Chondrocyte (in vitro differentiated cells): ENCODE data around the gene DMD. TPM values are rescaled to one million over a fixed set of nuclear protein-coding genes. Genes with fewer than 3 reads are reported as not detected.

Experiments
- DNase-seq: peaks from one replicate; pipeline ENCODE4 v3.0.0; 2021; ENCODE audit warnings: mixed read lengths, low spot score
- H3K27ac Mint-ChIP-seq: one replicate; pipeline ENCODE4 v1.8.0; 2021; ENCODE audit warnings: mild to moderate bottlenecking, moderate library complexity, mixed read lengths; ENCODE audit not compliant: unreplicated experiment
- H3K27me3 Mint-ChIP-seq: 2 replicates; pipeline ENCODE4 v1.8.0; 2021; ENCODE audit warnings: low read depth, mixed read lengths
- H3K36me3 Mint-ChIP-seq: 2 replicates; pipeline ENCODE4 v1.8.0; 2021; ENCODE audit warnings: low read depth, mixed read lengths
- H3K4me1 Mint-ChIP-seq: 2 replicates; pipeline ENCODE4 v1.8.0; 2021; ENCODE audit warnings: low read depth, mild to moderate bottlenecking, mixed read lengths
- H3K4me3 Mint-ChIP-seq: one replicate; pipeline ENCODE4 v1.8.0; 2021; ENCODE audit warnings: mild to moderate bottlenecking, moderate library complexity, mixed read lengths; ENCODE audit not compliant: unreplicated experiment
- H3K9me3 Mint-ChIP-seq: 2 replicates; pipeline ENCODE4 v1.8.0; 2021; ENCODE audit warnings: low read depth, mixed read lengths
- CTCF ChIP-seq: fragments of 200-600 bp; sonication (generic); IDR thresholded peaks from 2 replicates; pipeline ENCODE4 v1.5.0; 2021; ENCODE audit warnings: antibody characterized with exemption, mild to moderate bottlenecking, moderate library complexity
- total RNA-seq: library from RNA; stranded (reverse); gene quantifications from 3 replicates; pipeline ENCODE4 v1.2.1, GENCODE V29; 2021

Gene DMD
- total RNA-seq, 1 donor from 2014 or later = 201 TPM

- no peak for DNase-seq
- peaks cover 15% of the 10 kb centered on the region for H3K4me1 Mint-ChIP-seq
- no peaks in the 10 kb centered on the region for H3K27me3 Mint-ChIP-seq
- no peak overlapping the region for H3K27ac Mint-ChIP-seq
- H3K4me3 Mint-ChIP-seq = no peak overlapping the region
- H3K9me3 Mint-ChIP-seq = no peaks in the 10 kb centered on the region
- no peak for TF ChIP-seq CTCF
- peaks cover 2% of the 10 kb centered on the region for H3K36me3 Mint-ChIP-seq
Observed at GRCh38 chrX:33160273-33160672, 51.1 kb downstream of the DMD start.

- TF ChIP-seq CTCF = no peak
- peaks cover 15% of the 10 kb centered on the region for H3K4me1 Mint-ChIP-seq
- peak overlapping the region; percentile 70 for H3K27ac Mint-ChIP-seq
- H3K4me3 Mint-ChIP-seq = no peak overlapping the region
- H3K9me3 Mint-ChIP-seq = no peaks in the 10 kb centered on the region
- no peak for DNase-seq
- H3K27me3 Mint-ChIP-seq = no peaks in the 10 kb centered on the region
- H3K36me3 Mint-ChIP-seq = peaks cover 2% of the 10 kb centered on the region
Observed at GRCh38 chrX:33156152-33156726, 55.1 kb downstream of the DMD start.

GRCh38 chrX:33149580-33149979 lies 61.8 kb downstream of the DMD start:
- Mint-ChIP-seq H3K4me1 (no peaks in the 10 kb centered on the region), H3K27me3 (no peaks in the 10 kb centered on the region), H3K36me3 (no peaks in the 10 kb centered on the region), H3K4me3 (no peak overlapping the region), H3K27ac (no peak overlapping the region), H3K9me3 (no peaks in the 10 kb centered on the region)
- no peak for DNase-seq
- TF ChIP-seq CTCF = no peak

GRCh38 chrX:33149085-33149484 lies 62.3 kb downstream of the DMD start:
- peaks cover 1% of the 10 kb centered on the region for H3K4me1 Mint-ChIP-seq
- DNase-seq = no peak
- no peak overlapping the region for H3K27ac Mint-ChIP-seq
- H3K4me3 Mint-ChIP-seq = no peak overlapping the region
- TF ChIP-seq CTCF = no peak
- no peaks in the 10 kb centered on the region for H3K27me3 Mint-ChIP-seq
- no peaks in the 10 kb centered on the region for H3K9me3 Mint-ChIP-seq
- no peaks in the 10 kb centered on the region for H3K36me3 Mint-ChIP-seq

GRCh38 chrX:33142331-33142730 lies 69.0 kb downstream of the DMD start:
- no peaks in the 10 kb centered on the region for H3K9me3 Mint-ChIP-seq
- no peak overlapping the region for H3K27ac Mint-ChIP-seq
- TF ChIP-seq CTCF = no peak
- DNase-seq = no peak
- H3K36me3 Mint-ChIP-seq = no peaks in the 10 kb centered on the region
- H3K4me3 Mint-ChIP-seq = no peak overlapping the region
- H3K27me3 Mint-ChIP-seq = no peaks in the 10 kb centered on the region
- H3K4me1 Mint-ChIP-seq = peaks cover 19% of the 10 kb centered on the region
